GM21390 (cell line): Measurements from ENCODE around the gene THEM5.
"Not testable (repeated sequence)": the region's sequence is repeated elsewhere in the genome, so short reads cannot be mapped to it uniquely, and the experiment has no call there.

Experiments
- ATAC-seq: cut with Tn5 transposase; IDR thresholded peaks from one replicate; pipeline ENCODE4 v1.9.1; 2021; ENCODE audit not compliant: unreplicated experiment

Gene THEM5, protein sequence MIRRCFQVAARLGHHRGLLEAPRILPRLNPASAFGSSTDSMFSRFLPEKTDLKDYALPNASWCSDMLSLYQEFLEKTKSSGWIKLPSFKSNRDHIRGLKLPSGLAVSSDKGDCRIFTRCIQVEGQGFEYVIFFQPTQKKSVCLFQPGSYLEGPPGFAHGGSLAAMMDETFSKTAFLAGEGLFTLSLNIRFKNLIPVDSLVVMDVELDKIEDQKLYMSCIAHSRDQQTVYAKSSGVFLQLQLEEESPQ

DNA sequence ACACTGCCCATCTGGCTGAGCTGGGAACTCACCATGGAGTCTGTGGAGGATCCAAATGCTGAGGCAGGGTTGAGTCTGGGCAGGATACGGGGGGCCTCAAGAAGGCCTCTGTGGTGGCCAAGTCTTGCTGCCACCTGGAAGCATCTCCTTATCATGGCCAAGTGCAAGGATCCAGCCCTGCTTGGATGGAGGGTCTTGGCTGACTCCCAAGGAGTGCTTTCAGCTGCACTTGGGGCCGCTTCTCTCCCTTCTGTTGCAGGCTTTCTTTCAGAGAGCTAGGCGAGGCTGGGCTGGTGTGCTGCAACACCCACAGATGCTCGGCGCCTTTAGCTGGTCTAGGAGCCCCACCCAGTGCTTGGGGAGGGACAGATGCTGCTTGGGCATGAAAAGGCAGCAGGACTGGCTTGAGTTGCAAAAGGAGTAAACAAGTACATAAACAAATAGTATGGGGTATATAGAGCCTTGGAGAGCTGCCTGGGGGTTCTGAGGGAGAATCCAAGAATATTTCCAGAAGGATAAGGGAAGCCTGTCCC is at the start of gene THEM5:
THEM5 (minus strand) TSS at position 302 of the 533 bp plus-strand sequence; CDS start at position 155, 147 bp downstream.
- ATAC-seq, result no peak

DNA sequence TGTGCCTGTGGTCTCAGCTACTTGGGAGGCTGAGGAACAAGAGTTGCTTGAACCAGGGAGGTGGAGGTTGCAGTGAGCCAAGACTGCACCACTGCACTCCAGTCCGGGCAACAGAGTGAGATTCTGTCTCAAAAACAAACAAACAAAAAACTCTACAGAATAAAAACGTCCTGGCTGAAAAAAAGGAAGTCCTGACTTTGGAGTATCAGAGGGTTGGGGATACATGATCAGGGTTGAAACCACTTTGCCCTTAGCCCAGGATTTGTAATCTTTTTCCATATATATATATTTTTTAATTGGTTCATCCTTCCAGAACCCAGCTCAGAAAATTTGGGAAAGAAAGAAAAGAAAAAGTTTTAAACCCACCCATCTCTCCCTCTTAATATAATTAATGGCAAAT is 49.3 kb upstream of the THEM5 start:
- no peak for ATAC-seq

DNA sequence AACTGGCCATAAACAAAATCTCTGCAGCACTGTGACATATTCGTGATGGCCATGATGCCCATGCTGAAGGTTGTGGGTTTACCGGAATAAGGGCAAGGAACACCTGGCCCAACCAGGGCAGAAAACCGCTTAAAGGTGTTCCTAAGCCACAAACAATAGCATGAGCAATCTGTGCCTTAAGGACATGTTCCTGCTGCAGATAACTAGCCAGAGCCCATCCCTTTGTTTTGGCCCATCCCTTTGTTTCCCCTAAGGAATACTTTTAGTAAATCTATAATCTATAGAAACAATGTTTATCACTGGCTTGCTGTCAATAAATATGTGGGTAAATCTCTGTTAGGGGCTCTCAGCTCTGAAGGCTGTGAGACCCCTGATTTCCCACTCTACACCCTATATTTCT is 47.3 kb upstream of the THEM5 start:
- ATAC-seq, result not testable (repeated sequence)

DNA sequence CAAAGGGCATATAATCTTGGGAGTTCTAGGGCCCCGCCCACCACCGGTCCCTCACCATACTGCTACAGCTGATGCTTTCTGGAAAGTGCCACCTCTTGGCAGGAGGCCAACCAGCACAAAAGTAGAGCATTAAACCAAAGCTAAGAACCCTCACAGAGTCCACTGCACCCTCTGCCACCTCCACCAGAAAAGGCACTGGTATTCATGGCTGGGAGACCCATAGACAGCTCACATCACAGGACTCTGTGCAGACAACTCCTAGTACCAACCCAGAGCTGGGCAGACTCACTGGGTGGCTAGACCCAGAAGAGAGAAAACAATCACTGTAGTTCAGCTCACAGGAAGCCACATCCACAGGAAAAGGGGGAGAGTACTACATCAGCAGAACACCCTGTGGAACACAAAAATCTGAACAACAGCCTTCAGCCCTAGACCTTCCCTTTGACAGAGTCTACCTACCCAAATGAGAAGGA is 45.0 kb upstream of the THEM5 start:
- ATAC-seq, result no peak

DNA sequence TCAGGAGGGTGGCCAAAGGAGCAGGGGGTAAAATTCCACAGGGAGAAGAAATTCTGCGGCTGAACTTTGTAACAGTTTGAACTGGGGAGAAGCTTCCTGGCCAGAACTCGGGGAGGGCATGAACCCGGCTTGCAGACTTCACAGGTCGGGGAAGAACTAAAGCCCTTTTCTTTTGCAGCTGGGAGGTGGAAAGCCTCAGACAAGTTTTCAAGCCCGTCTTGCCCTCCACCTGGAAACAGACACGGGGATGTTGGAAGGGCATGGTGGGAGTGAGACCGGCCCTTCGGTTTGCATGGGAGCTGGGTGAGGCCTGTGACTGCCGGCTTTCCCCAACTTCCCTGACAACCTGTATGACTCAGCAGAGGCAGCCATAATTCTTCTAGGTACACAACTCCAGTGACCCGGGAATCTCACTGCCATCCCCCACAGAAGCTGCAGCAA is 44.5 kb upstream of the THEM5 start:
- no peak for ATAC-seq

DNA sequence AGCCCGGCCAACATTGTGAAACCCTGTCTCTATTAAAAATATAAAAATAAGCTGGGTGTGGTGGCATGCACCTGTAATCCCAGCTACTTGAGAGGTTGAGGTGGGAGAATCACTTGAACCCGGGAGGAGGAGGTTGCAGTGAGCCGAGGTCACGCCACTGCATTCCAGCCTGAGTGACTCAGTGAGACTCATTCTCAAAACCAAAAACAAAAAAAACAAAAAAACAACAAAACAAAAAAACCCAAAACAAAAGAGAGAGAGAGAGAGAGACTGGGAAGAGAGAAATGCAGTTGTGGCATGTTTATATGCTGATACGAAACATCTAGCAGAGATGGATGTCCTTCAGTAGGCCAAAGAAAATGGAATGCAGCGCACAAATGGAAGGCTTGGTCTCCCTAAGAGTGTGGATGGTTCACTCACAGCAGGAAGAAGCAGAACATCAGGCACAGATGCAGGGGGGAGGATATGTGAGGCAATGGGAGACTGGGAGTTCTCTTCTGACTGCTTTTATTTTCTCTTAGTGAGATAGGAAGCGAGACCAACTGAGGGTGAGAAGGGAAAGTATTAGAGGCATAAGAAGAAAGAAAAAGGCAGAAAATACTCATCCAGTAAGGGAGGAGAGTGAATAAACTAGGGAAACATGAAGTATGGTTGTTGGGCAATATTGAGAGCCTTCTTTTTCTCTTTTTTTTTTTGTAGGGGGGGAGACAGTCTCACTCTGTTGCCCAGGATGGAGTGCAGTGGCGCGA is 39.8 kb upstream of the THEM5 start:
- no peak for ATAC-seq

DNA sequence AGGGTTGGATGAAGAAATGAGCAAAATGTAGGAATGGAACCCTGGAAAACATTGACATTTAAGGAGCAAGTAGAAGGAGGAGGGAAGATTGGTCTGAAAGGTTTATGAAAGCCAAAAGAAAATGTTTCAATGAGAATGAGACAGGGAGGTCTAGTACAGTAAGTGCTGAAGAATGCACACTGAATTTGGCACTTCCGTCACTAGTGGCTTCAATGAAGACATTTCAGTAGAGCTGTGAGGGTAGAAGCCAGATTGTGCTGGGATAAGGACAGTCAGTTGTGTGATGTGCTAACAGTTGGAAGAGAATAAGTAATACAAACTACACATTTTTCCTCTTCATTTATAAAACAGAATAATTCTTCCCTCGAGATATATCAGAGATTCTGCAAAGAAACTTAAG is 38.7 kb upstream of the THEM5 start:
- no peak for ATAC-seq

DNA sequence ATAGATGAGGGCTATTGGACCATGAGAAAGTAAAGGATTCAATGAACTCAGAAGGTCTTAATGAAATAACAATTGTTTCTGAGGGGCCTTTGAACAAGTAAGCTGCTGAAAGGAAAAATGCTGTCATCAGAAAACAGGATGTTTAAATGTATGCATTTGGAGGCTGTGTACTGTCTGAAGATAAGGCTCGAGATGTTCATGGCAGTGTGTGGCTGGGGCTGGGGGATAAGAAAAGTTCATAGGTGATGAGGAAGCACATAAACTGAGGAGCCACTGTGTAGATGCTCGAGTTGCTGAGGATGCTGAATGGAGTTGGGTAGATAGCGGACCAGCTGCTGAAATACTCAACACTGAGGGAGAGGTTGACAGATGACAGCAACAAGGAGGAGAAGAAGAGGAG is 38.0 kb upstream of the THEM5 start:
- no peak for ATAC-seq

DNA sequence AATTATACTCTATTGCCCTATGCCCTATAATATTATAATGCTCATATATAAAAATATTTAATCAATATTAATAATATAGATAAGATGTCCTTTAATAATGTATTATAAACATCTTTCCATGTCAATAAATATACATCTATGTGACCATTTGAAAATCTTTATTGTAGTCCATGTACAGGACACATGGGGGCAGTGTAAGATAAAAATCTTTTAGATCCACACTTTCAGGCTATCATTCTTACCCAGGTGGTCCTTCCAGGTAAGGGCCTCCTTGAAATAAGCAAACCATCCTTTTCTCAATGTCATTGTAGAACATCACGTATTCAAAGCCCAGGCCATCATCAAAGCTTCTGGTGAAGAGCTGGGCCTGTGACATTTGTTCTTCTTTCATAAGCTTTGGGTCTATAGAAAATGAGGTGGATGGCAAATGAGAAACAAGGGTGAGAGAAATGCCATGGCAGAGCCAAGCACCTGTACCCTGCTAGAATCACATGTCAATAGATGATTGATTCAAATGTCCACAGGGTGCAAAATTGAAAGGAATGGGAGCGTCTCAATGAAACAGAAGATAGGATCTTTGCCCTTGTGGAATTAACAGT is 35.6 kb upstream of the THEM5 start:
- no peak for ATAC-seq

DNA sequence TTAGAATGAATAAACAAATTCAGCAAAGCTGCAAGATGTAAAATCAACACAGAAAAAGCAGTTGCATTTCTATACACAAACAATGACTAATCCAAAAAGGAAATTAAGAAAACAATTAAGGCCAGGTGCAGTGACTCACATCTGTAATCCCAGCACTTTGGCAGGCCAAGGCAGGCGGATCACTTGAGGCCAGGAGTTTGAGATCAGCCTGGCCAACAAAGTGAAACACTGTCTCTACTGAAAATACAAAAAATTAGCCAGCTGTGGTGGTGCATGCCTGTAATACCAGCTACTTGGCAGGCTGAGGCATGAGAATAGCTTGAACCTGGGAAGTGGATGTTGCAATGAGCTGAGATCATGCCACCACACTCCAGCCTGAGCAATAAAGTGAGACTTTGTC is 33.5 kb upstream of the THEM5 start:
- no peak for ATAC-seq

DNA sequence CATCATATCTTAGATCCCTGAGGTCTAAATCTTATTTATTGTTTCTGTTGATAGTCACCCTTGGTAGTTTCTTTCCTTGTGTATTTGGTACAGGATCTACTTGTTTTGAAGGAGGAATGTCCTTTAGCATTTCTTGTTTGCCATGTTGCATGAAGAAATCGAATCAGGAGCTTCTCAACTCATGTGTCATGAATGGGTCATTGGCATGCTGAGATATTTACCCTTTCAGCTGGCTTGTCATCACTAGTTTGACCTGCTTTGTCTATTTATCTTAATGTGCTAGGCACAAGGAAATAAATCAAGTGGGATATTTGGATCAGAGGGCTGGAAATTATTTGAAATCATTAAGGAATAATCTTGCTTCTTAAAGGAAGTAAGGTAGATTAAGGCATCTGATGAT is 32.0 kb upstream of the THEM5 start:
- ATAC-seq, result no peak

DNA sequence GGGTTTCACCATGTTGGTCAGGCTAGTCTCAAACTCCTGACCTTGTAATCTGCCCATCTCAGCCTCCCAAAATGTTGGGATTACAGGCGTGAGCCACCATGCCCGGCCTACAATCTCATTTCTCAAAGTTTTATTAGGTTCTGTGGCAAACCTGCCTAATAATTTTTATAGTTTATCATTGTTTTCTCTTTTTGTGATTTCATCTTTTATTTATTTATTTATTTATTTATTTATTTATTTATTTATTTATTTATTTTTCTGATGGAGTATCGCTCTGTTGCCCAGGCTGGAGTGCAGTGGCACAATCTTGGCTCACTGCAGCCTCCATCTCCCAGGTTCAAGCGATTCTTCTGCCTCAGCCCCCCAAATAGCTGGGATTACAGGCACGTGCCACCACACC is 31.4 kb upstream of the THEM5 start:
- not testable (repeated sequence) for ATAC-seq

DNA sequence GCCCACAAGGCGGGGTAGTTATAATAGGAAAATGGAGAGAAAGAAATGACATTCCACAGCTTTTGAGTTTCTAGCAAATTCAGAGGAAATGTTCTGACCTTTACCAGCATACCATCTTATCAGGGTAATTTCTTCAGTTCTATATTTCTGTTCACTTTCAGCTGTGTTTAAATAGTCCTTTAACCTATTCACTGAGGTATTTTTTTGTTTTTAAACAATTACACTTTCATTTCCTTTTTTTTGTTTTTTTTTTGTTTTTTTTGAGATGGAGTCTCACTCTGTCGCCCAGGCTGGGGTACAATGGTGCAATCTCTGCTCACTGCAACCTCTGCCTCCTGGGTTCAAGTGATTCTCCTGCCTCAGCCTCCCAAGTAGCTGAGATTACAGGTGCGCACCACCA is 30.9 kb upstream of the THEM5 start:
- not testable (repeated sequence) for ATAC-seq

DNA sequence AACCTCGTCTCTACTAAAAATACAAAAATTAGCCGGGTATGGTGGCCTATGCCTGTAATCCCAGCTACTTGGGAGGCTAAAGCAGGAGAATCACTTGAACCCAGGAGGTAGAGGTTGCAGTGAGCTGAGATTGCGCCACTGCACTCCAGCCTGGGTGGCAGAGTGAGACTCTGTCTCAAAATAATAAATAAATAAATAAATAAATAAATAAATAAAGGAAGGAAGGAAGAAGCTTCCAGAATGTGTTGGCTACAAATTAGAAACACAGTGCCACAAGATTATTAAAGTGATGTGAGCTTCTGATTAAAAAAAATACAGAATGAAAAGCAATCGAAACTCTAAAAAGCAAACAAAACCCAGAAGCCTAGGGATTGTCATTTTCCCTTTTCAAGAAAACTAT is 30.4 kb upstream of the THEM5 start:
- not testable (repeated sequence) for ATAC-seq

DNA sequence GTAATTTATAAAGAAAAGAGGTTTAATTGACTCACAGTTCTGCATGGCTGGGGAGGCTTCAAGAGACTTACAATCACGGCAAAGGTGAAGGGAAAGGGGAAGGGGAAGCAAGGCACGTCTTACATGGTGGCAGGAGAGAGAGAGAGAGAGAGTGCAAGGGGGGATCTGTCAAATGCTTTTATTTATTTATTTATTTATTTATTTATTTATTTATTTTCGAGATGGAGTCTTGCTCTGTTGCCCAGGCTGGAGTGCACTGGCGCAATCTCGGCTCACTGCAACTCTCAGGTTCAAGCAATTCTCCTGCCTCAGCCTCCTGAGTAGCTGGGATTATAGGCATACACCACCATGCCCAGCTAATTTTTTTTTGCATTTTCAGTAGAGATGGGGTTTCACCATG is 29.4 kb upstream of the THEM5 start:
- ATAC-seq, result not testable (repeated sequence)

DNA sequence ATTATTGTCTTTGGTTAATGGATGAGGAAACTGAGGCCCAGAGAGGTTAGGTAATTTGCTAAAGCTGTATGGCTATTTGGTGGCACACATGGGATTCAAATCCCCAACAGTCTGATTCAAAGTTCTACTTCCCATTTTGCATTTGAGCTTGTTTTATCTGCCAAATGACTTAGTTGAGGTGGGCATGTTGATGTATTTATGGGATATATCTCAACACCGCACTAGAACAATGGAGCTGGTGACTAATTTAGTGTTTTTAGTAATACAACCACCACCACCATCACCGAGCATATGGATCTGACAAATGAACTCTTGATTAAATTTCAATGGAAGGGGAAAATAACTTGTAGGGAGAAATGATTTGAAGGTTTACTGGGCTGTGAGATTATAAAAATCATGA is 29.0 kb upstream of the THEM5 start:
- ATAC-seq, result no peak

DNA sequence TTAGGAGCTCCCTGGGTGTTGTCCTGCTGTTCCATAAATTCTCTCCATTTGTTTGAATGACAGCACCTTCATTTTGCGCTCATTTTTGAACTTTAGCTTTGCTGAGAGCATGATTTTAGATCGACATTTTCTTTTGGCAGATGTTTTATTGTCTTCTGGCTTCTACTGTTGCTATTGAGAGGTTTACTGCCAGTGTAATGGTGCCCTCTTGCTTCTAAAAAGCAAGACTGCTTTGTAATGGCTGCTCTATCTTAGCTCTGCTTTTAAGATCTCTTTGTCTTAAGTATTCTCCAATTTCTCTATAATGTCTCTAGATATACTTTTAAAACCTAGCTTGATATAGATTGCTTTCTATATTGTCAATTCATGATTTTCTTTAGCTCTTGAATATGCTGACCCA is 28.0 kb upstream of the THEM5 start:
- ATAC-seq, result no peak

DNA sequence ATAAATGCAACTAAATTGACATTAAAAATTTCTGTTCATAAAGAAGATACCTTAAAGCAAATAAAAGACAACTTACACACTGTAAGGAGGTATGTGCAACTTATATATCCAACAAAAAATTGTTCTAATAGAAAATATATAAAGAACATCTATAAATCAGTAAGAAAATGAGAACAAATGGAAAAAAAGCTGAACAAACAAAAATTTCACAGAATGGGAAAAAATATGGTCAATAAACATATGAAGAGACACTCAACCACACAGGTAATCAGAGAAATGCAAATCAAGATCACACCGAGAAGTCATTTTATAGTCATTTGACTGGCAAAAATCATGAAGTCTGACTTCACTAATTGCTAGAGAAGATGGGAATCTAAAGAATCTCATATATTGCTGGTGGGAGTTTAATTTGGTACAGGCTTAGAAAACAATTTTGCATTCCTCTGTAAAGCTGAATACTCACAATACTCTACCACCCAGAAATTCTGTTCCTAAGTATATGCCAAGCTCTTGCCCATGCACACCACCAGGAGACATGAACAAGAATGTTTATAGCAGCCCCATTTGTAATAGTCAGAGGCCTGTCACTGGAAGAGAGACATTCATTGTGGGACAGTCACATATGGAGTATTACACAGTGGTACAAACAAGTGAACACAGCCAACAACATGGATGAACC is 22.0 kb upstream of the THEM5 start:
- no peak for ATAC-seq

DNA sequence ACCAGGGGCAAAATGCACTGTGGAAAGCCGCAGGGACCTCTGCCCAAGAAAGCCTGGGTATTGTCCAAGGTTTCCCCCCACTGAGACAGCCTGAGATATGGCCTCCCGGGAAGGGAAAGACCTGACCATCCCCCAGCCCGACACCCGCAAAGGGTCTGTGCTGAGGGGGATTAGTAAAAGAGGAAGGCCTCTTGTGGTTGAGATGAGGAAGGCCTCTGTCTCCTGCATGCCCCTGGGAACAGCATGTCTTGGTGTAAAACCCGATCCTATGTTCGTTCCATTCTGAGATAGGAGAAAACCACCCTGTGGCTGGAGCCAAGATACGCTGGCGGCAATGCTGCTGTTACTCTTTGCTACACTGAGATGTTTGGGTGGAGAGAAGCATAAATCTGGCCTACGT is 19.3 kb upstream of the THEM5 start:
- not testable (repeated sequence) for ATAC-seq

DNA sequence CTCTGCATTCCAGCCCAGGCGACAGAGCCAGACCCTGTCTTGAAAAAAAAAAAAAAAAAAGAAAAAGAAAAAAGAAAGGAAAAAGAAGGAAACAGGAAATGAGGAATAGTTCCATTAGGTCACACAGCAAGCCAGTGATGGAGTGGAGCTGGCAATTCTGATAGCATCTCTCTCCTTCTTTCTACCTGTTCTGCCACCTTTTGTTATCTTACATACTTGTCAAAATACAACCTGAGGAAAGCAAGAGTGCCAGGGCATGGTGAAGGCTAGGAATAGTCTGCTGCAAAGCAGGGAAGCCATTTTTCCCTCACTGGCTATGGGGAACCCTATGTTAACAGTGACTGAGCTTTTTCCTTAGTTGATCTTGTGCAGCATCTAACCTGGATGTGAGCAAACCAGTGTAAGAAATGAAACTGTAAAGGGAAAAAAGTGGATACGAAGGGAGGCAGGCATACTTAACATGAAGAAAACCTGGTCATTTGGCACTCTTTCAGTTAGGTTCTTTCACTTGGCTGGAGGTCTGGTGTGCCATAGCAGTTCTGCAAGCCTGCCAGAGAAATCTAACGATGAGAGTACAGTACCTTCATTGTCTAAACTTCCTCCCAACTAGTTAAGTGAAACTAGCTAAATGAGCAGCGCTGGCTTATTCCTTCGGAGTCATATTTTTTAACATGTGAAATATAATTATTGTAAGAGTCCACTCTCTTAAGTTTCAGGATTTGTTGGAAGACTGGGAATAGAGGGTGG is 17.9 kb upstream of the THEM5 start:
- ATAC-seq, result no peak

DNA sequence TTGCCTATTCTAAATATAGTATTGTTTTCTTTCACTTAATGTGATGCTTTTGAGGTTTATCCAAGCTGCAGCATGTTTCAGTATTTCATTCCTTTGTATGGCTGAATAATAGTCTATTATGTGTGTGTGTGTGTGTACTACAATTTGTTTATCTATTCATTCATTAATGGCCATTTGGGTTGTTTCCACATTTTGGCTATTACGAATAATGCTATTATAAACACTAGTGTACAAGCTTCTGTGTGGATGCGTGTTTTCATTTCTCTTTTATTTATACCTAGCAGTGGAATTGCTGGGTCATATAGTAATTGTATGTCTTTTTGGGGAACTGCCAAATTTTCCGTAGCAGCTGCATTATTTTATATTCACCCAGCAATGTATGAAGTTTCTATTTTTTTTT is 15.0 kb upstream of the THEM5 start:
- no peak for ATAC-seq
